ENCODE data around the gene SLC10A7. TPM values are rescaled to one million over a fixed set of nuclear protein-coding genes. Genes with fewer than 3 reads are reported as not detected.

The SLC10A7 gene
- total RNA-seq, 2 experiments from 2014 or later, result 14.2 to 16.6 TPM

DNA sequence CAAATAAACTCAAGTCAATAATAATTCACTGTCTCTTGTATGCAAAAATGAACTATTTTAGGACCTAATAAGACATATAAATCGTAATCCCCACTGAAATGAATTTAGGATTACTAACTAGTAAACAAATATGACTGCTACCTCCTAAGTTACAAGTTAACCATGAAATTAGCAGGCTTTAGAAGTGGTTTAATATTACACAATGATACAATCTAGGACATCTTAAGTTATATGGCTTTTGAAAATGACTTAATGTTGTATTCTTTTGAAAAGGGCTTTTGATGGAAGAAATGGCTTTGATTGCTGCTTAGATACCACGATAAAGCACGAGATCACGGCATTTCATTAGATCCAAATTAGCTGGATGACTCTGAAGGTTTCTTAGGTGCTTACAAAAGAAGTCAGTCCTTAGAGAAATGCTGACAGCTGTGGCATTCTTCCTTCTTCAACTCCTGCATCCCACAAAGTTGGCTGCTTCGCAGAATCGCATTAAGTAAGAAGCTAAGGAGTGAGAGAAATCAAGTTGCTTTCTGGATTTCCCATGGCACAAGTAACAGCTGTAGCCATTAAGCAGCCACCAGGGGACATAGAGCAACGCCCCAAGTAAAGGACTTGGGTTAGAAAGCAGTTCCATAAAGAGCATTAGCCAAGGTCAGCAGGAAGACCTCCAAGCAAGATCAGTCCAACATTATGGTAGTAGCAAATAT, 6.9 kb downstream of the SLC10A7 start:
- no peak for DNase-seq
- Mint-ChIP-seq H3K4me1 (ENCODE audit: low read depth) (peaks cover 8% of the 10 kb centered on the region), H3K36me3 (ENCODE audit: low read depth) (peaks cover 18% of the 10 kb centered on the region), H3K27me3 (ENCODE audit: low read depth) (no peaks in the 10 kb centered on the region), H3K9me3 (ENCODE audit: insufficient read depth) (no peaks in the 10 kb centered on the region), H3K27ac (no peak overlapping the region), H3K4me3 (no peak overlapping the region)
- ATAC-seq, result no peak
- ChIA-PET CTCF (no interaction called here), POLR2A (no interaction called here)

DNA sequence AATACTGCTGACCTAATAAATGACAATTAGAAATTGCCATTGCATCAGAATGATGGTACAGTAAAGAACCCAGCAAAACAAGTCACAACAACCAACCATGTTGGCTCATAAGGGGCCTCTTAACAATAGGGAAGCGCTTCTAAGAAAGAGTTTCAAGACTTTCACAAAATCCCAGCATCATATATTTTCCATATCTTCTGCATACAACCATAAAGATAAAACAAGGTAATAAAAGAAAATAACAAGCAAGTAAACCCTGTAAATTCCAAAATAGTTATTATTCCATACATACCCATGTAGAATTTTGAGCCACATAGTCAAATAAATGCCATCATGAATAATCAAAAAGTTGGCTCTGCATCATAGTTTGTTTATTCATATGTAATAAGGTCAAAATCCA, 8.2 kb downstream of the SLC10A7 start:
- DNase-seq (no peak), ATAC-seq (no peak)
- Mint-ChIP-seq H3K9me3 (ENCODE audit: insufficient read depth) (no peaks in the 10 kb centered on the region), H3K36me3 (ENCODE audit: low read depth) (peaks cover 22% of the 10 kb centered on the region), H3K27ac (no peak overlapping the region), H3K4me3 (no peak overlapping the region), H3K27me3 (ENCODE audit: low read depth) (no peaks in the 10 kb centered on the region), H3K4me1 (ENCODE audit: low read depth) (peaks cover 4% of the 10 kb centered on the region)
- CTCF ChIA-PET, result no interaction called here
- POLR2A ChIA-PET, result no interaction called here

DNA sequence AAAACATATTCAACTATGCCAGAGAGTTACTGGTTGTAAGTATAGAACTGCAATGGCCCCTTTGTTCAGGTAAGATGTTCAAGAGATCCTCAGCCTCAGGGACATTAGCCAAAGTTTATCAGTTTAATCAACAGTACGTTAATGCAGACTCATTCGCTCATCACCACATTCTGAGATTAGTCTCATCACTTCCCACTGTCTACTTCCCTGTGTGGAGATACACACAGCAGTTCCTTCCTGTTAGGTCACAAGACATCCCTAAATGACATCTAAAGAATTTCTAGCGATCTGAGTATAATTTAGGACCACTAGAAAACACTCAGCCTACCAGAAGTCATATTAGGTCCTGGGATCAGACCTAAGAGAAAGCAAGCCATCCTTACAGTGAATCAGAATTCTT, 10.4 kb downstream of the SLC10A7 start:
- DNase-seq (no peak), ATAC-seq (no peak)
- POLR2A ChIA-PET, result no interaction called here
- Mint-ChIP-seq H3K27ac (no peak overlapping the region), H3K4me3 (no peak overlapping the region), H3K27me3 (ENCODE audit: low read depth) (no peaks in the 10 kb centered on the region), H3K36me3 (ENCODE audit: low read depth) (peaks cover 28% of the 10 kb centered on the region), H3K9me3 (ENCODE audit: insufficient read depth) (no peaks in the 10 kb centered on the region), H3K4me1 (ENCODE audit: low read depth) (peaks cover 3% of the 10 kb centered on the region)
- CTCF ChIA-PET, result no interaction called here

DNA sequence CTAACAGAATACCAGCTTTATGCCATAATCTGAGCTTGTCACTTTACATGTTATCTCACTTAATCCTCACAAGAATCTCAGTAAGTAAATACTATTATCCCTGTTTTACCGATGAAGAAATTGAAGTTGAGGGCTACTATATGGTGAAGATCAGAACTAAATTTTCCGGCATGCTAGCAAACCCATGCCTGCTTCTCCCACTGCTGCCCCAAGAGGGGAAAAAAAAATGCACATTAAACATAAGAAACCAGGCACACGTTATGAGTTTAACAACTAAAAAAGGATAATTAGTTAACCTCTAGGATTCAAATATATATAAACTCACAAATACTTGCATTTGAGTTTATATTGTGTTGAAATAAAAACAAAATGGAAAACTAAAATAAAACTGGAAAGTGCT, 10.8 kb downstream of the SLC10A7 start:
- Mint-ChIP-seq H3K27ac (no peak overlapping the region), H3K4me3 (no peak overlapping the region), H3K9me3 (ENCODE audit: insufficient read depth) (no peaks in the 10 kb centered on the region), H3K36me3 (ENCODE audit: low read depth) (peaks cover 27% of the 10 kb centered on the region), H3K4me1 (ENCODE audit: low read depth) (peaks cover 5% of the 10 kb centered on the region), H3K27me3 (ENCODE audit: low read depth) (no peaks in the 10 kb centered on the region)
- DNase-seq, result no peak
- CTCF ChIA-PET, result no interaction called here
- POLR2A ChIA-PET, result no interaction called here
- ATAC-seq, result no peak

DNA sequence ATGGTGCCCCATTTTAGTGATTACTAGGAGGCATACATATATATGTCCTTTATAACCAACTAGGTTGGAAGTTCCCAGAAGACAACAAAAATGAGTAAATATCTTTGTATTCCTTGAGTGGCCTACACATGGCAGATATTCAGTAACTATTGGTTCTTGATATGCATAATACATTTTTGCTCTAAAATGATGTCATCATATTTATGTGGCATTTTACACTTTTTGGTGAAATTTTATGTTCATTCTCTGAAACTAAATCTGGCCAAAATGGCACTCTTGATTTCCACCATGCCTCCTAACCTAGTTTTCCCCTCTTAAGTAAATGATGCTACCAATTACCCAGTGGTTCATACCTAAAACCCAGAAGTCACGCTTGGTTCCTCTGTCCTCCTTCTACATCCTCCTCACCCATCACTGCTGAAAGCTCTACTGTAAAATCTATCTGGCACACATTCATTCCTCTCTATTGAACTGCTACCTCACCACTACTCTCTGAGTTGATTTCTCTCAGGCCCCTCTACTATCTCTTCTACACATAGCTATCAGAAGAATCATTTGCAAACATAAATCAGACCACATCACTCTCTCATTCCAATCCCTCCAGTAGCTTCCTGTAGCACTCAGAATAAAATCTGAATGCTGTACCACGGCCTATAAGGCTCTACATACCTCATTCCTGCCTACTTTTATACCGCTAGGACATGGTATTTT, 13.4 kb downstream of the SLC10A7 start:
- peaks cover 5% of the 10 kb centered on the region for H3K4me1 Mint-ChIP-seq (ENCODE audit: low read depth)
- H3K9me3 Mint-ChIP-seq (ENCODE audit: insufficient read depth), result no peaks in the 10 kb centered on the region
- POLR2A ChIA-PET, result no interaction called here
- no peak overlapping the region for H3K27ac Mint-ChIP-seq
- H3K36me3 Mint-ChIP-seq (ENCODE audit: low read depth), result peaks cover 21% of the 10 kb centered on the region
- no peak for DNase-seq
- no peak for ATAC-seq
- H3K27me3 Mint-ChIP-seq (ENCODE audit: low read depth), result no peaks in the 10 kb centered on the region
- no peak overlapping the region for H3K4me3 Mint-ChIP-seq
- CTCF ChIA-PET, result no interaction called here

DNA sequence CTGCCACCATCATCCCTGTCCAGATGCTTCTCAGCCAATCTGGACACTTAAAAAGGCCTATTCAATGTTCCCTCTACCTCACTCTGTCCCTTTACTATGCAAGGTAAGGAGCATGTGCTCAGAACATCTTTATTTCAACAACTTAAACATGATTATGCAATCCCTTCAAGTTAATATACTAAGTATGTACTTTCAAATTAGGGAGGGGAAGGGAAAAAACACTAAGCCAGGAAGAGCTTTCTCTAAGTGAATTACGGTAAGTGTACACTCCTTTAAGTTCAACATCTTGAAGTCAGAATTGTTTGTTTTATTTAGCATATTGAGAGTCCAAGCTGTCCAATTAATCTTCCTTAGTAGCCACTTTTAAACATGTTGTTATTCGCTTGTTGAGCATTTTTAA, 14.1 kb downstream of the SLC10A7 start:
- no peak overlapping the region for H3K4me3 Mint-ChIP-seq
- no peaks in the 10 kb centered on the region for H3K27me3 Mint-ChIP-seq (ENCODE audit: low read depth)
- peaks cover 26% of the 10 kb centered on the region for H3K36me3 Mint-ChIP-seq (ENCODE audit: low read depth)
- H3K4me1 Mint-ChIP-seq (ENCODE audit: low read depth), result peaks cover 5% of the 10 kb centered on the region
- ChIA-PET POLR2A (no interaction called here), CTCF (no interaction called here)
- no peaks in the 10 kb centered on the region for H3K9me3 Mint-ChIP-seq (ENCODE audit: insufficient read depth)
- H3K27ac Mint-ChIP-seq, result no peak overlapping the region
- DNase-seq, result no peak
- no peak for ATAC-seq

DNA sequence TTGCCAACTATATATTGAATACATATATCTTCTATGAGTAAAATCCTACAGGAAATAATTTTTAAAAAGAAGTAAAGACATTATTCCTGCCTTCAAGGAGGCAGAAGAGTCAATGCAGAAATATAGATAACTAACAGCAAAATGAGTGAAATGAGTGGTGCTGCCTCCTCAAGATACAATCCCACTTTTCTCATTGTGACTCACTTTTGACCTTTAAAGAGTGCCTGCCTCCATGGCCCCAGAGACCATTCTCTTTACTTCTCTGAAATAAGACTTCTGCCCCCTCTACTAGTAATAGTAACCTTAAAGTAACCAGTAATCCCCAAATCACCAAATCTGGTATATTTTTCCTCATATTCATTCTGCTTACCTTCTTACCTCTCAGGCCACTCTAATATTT, 15.5 kb downstream of the SLC10A7 start:
- no peak for DNase-seq
- Mint-ChIP-seq H3K36me3 (ENCODE audit: low read depth) (peaks cover 29% of the 10 kb centered on the region), H3K4me1 (ENCODE audit: low read depth) (peaks cover 5% of the 10 kb centered on the region), H3K27me3 (ENCODE audit: low read depth) (no peaks in the 10 kb centered on the region), H3K27ac (no peak overlapping the region), H3K4me3 (no peak overlapping the region), H3K9me3 (ENCODE audit: insufficient read depth) (no peaks in the 10 kb centered on the region)
- POLR2A ChIA-PET, result no interaction called here
- CTCF ChIA-PET, result no interaction called here
- ATAC-seq, result no peak

DNA sequence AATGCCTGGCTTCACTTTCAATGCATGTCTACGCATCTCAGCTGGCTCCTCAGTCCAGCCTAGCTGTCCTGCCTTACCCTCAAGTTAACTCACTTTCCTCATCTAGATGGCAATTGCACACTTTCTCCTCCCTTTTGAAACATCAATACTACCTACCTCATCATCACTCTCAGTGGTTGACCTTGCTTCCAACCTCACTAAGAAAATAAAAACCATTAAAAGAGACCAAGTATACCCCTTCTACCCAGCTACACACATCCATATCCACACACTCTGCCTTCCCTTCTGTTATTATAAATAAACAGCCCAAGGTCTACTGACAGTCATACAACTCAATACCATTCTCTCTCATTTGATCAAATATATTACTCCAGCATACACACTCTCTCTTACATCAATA, 21.5 kb downstream of the SLC10A7 start:
- ChIA-PET POLR2A (no interaction called here), CTCF (no interaction called here)
- ATAC-seq (no peak), DNase-seq (no peak)
- Mint-ChIP-seq H3K9me3 (ENCODE audit: insufficient read depth) (no peaks in the 10 kb centered on the region), H3K36me3 (ENCODE audit: low read depth) (peaks cover 13% of the 10 kb centered on the region), H3K4me1 (ENCODE audit: low read depth) (peaks cover 6% of the 10 kb centered on the region), H3K27me3 (ENCODE audit: low read depth) (no peaks in the 10 kb centered on the region), H3K4me3 (no peak overlapping the region), H3K27ac (no peak overlapping the region)

DNA sequence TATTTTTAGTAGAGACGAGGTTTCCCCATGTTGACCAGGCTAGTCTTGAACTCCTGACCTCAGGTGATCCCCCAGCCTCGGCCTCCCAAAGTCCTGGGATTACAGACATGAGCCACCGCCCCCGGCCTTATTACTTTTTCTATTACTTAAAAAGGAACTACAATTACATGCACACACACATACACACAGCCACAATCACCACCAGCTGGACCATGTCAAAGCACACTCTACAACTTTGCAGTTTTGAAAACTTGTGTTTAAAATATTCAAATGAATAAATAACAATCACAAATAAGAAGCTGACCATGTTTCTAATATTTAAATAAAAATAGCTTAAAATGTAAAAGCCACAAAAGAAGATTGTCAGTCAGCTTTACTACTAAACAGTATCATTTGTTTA, 23.4 kb downstream of the SLC10A7 start:
- H3K27ac Mint-ChIP-seq, result no peak overlapping the region
- no peak overlapping the region for H3K4me3 Mint-ChIP-seq
- H3K4me1 Mint-ChIP-seq (ENCODE audit: low read depth), result peaks cover 6% of the 10 kb centered on the region
- ChIA-PET CTCF (no interaction called here), POLR2A (no interaction called here)
- H3K36me3 Mint-ChIP-seq (ENCODE audit: low read depth), result peaks cover 9% of the 10 kb centered on the region
- ATAC-seq (no peak), DNase-seq (no peak)
- H3K9me3 Mint-ChIP-seq (ENCODE audit: insufficient read depth), result no peaks in the 10 kb centered on the region
- H3K27me3 Mint-ChIP-seq (ENCODE audit: low read depth), result no peaks in the 10 kb centered on the region

DNA sequence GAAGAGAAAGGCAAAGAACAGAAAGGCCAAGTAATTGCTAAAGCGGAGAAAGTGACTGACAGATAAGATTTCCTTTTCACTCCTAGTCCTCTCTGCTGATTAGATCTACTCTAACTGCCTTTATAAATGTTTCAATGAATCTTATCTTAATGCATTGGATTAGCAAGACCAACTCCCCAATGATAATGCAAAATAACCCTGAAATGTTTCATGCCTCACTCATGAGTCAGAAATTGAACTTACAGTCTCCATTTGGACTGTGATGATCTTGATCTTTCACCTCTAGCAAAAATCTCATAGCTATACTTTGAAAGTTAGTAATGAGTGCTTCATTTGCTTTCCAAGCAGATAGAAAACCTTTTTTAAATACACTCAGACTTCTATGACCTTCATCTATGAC, 26.5 kb downstream of the SLC10A7 start:
- Mint-ChIP-seq H3K36me3 (ENCODE audit: low read depth) (peaks cover 5% of the 10 kb centered on the region), H3K27ac (no peak overlapping the region), H3K4me3 (no peak overlapping the region), H3K4me1 (ENCODE audit: low read depth) (peaks cover 6% of the 10 kb centered on the region), H3K9me3 (ENCODE audit: insufficient read depth) (no peaks in the 10 kb centered on the region), H3K27me3 (ENCODE audit: low read depth) (no peaks in the 10 kb centered on the region)
- ATAC-seq (no peak), DNase-seq (no peak)
- POLR2A ChIA-PET, result no interaction called here
- CTCF ChIA-PET, result interaction anchor here (0.9 kb wide), 1 partner anchor 152 kb away, joined by 3 read pairs; no protein-coding TSS in a partner anchor

DNA sequence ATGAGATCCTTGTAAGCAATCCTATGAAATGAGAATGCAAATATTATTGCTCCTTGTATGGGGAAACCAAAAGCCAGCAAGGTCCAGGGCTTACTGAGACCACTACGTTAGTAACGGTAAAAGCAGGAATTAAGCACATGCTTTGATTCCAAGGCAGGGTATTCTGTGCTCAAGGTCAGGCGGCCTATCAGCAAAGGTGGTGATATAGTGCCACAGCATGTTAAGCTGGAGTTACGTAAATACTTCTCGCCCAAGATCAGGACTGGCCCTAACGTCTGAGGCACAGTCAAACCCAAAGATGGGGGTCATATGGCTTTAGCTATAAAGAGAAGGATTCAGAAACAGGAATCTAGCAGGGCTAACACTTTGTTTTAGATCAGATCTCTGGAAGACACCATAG, 27.6 kb downstream of the SLC10A7 start:
- ChIA-PET POLR2A (interaction anchor here (0.9 kb wide), 1 partner anchor 10 kb away, joined by 3 read pairs; no protein-coding TSS in a partner anchor), CTCF (no interaction called here)
- DNase-seq, result no peak
- Mint-ChIP-seq H3K9me3 (ENCODE audit: insufficient read depth) (no peaks in the 10 kb centered on the region), H3K4me3 (no peak overlapping the region), H3K36me3 (ENCODE audit: low read depth) (peaks cover 5% of the 10 kb centered on the region), H3K27me3 (ENCODE audit: low read depth) (no peaks in the 10 kb centered on the region), H3K27ac (no peak overlapping the region), H3K4me1 (ENCODE audit: low read depth) (peaks cover 6% of the 10 kb centered on the region)
- no peak for ATAC-seq

DNA sequence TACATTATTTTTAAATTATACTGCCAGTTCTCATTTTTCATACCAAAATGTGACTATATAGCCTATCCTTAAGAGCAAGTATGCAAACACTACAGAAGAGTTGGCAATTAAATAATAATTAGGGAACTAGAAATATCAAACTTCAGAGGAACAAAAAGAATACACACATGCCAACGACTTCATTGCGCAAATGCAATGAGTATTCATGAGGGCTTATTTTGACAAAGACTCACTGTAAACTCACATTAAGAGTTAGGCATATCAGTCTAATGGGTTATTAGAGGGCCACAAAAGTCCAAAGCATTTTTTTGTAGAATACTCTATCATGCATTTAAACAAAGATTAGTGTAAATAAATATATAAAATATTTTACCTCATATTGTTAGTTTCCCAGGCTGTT, 31.6 kb downstream of the SLC10A7 start:
- Mint-ChIP-seq H3K4me1 (ENCODE audit: low read depth) (peaks cover 18% of the 10 kb centered on the region), H3K4me3 (no peak overlapping the region), H3K27ac (no peak overlapping the region), H3K36me3 (ENCODE audit: low read depth) (peaks cover 20% of the 10 kb centered on the region), H3K27me3 (ENCODE audit: low read depth) (no peaks in the 10 kb centered on the region), H3K9me3 (ENCODE audit: insufficient read depth) (no peaks in the 10 kb centered on the region)
- POLR2A ChIA-PET, result no interaction called here
- CTCF ChIA-PET, result no interaction called here
- no peak for DNase-seq
- no peak for ATAC-seq

All from activated CD8-positive, alpha-beta T cell treated with anti-CD3 and anti-CD28 coated beads, Interleukin-2, amount 10 ng/mL, durations not matched to agents 7 days and 5 days (primary cell).